SK-N-SH (cell line): ENCODE data around the gene PRKN. TPM values are rescaled to one million over a fixed set of nuclear protein-coding genes. Genes with fewer than 3 reads are reported as not detected.

Experiments
- CTCF ChIA-PET: fragments of 300-600, 350-600 bp; formaldehyde crosslinking; extraction: SDS; loops from one replicate; lab custom pipeline; 2021; lab: Yijun Ruan, JAX
- POLR2A ChIA-PET: fragments of 350-600 bp; sonication (Branson Sonifier 250); formaldehyde crosslinking; extraction: SDS; loops from one replicate; lab custom pipeline; 2020; ENCODE audit warnings: antibody characterized with exemption, inconsistent platforms; lab: Yijun Ruan, JAX
- DNase-seq: peaks from one replicate; pipeline ENCODE4 v3.0.0; 2012
- H2AFZ ChIP-seq: fragments of 200-600 bp; sonication (generic); 2 replicates; pipeline ENCODE4 v1.8.1; 2016; ENCODE audit warnings: antibody characterized with exemption, mild to moderate bottlenecking, low read depth
- H3F3A ChIP-seq: fragments of 200-600 bp; sonication (generic); replicated peaks from 2 replicates; pipeline ENCODE3; 2016; ENCODE audit warnings: antibody characterized with exemption, mild to moderate bottlenecking; ENCODE audit not compliant: insufficient read depth
- H3K27ac ChIP-seq, 2 experiments: fragments of 200-500 bp in 1 of 2; fragments of 200-600 bp in 1 of 2; sonication (Bioruptor generic) in 1 of 2; sonication (generic), shearing (Covaris generic) in 1 of 2; 2 replicates each; pipeline versions ENCODE4 v1.5.1 to v1.6.1; 2014 to 2016; ENCODE audit warnings: low read depth in 2 of 2, inconsistent platforms in 1 of 2, low read length in 1 of 2, mild to moderate bottlenecking in 1 of 2, mixed read lengths in 1 of 2
- H3K27me3 ChIP-seq: fragments of 200-600 bp; sonication (generic), shearing (Covaris generic); 2 replicates; pipeline ENCODE4 v1.6.1; 2016; ENCODE audit warnings: mixed run types; ENCODE audit not compliant: insufficient read depth
- H3K36me3 ChIP-seq, 2 experiments: fragments of 200-500 bp in 1 of 2; fragments of 200-600 bp in 1 of 2; sonication (Bioruptor generic) in 1 of 2; sonication (generic) in 1 of 2; replicated peaks in 1 of 2; 2 replicates each; pipeline versions ENCODE3 to v1.5.1; 2014 to 2016; ENCODE audit warnings: low read length in 1 of 2, mild to moderate bottlenecking in 1 of 2; ENCODE audit not compliant: insufficient read depth in 2 of 2, control insufficient read depth in 1 of 2
- H3K4me1 ChIP-seq, 2 experiments: fragments of 200-500 bp in 1 of 2; fragments of 200-600 bp in 1 of 2; sonication (Bioruptor generic) in 1 of 2; sonication (generic), shearing (Covaris generic) in 1 of 2; 2 replicates each; pipeline versions ENCODE4 v1.5.1 to v1.6.1; 2014 to 2016; ENCODE audit warnings: low read depth in 1 of 2, low read length in 1 of 2, mixed run types in 1 of 2; ENCODE audit not compliant: insufficient read depth in 2 of 2, control insufficient read depth in 1 of 2
- H3K4me2 ChIP-seq: fragments of 200-600 bp; sonication (generic), shearing (Covaris generic); 2 replicates; pipeline ENCODE4 v1.6.1; 2017; ENCODE audit warnings: mixed run types
- H3K4me3 ChIP-seq, 2 experiments: fragments of 200-500 bp in 1 of 2; fragments of 200-600 bp in 1 of 2; sonication (Bioruptor generic) in 1 of 2; sonication (generic), shearing (Covaris generic) in 1 of 2; 2 replicates each; pipeline versions ENCODE4 v1.5.1 to v1.8.1; 2014 to 2016; ENCODE audit warnings: low read depth in 2 of 2, inconsistent platforms in 1 of 2, low read length in 1 of 2, mild to moderate bottlenecking in 1 of 2, mixed read lengths in 1 of 2, moderate library complexity in 1 of 2
- H3K79me2 ChIP-seq: fragments of 200-600 bp; sonication (generic); 2 replicates; pipeline ENCODE4 v1.8.1; 2017; ENCODE audit warnings: mild to moderate bottlenecking; ENCODE audit not compliant: insufficient read depth
- H3K9ac ChIP-seq: fragments of 200-600 bp; sonication (generic); 2 replicates; pipeline ENCODE4 v1.6.1; 2017; ENCODE audit warnings: mixed run types
- H3K9me2 ChIP-seq: fragments of 200-600 bp; sonication (generic); 2 replicates; pipeline ENCODE4 v1.6.1; 2017; ENCODE audit warnings: mixed run types
- H3K9me3 ChIP-seq: fragments of 200-600 bp; sonication (generic); 2 replicates; pipeline ENCODE4 v1.6.1; 2017; ENCODE audit warnings: mixed run types, mild to moderate bottlenecking, moderate library complexity
- H4K20me1 ChIP-seq: fragments of 200-600 bp; sonication (generic); 2 replicates; pipeline ENCODE4 v1.6.1; 2017; ENCODE audit warnings: mild to moderate bottlenecking, mixed run types; ENCODE audit not compliant: insufficient read depth
- CTCF ChIP-seq: fragments of 200-600 bp; sonication (generic); IDR thresholded peaks from 2 replicates; pipeline ENCODE4 v1.6.1; 2017; ENCODE audit warnings: antibody characterized with exemption, mild to moderate bottlenecking, moderate library complexity
- GATA2 ChIP-seq: sonication (generic); formaldehyde crosslinking; IDR thresholded peaks from 2 replicates; pipeline ENCODE4 v1.5.0; 2020; ENCODE audit warnings: mild to moderate bottlenecking, missing genetic modification reagents
- JUND ChIP-seq: IDR thresholded peaks from 2 replicates; pipeline ENCODE4 v1.4.0; 2012
- MEF2A ChIP-seq: IDR thresholded peaks from 2 replicates; pipeline ENCODE4 v1.4.0; 2012; ENCODE audit warnings: low read depth, borderline replicate concordance
- NRF1 ChIP-seq: IDR thresholded peaks from 2 replicates; pipeline ENCODE4 v1.6.1; 2012; ENCODE audit warnings: low read depth, mild to moderate bottlenecking, low read length
- RAD21 ChIP-seq: IDR thresholded peaks from 2 replicates; pipeline ENCODE4 v1.6.1; 2012; ENCODE audit warnings: mild to moderate bottlenecking, low read length
- RCOR1 ChIP-seq: fragments of 150-350 bp; IDR thresholded peaks from 2 replicates; pipeline ENCODE4 v1.6.1; 2017; ENCODE audit warnings: antibody characterized with exemption, low read length
- RFX5 ChIP-seq: IDR thresholded peaks from 2 replicates; pipeline ENCODE4 v1.6.1; 2012; ENCODE audit warnings: mild to moderate bottlenecking, improper control_type of control experiment, low read length
- TCF12 ChIP-seq: IDR thresholded peaks from 2 replicates; pipeline ENCODE4 v1.4.0; 2012
- TEAD4 ChIP-seq: IDR thresholded peaks from 2 replicates; pipeline ENCODE4 v1.4.0; 2012; ENCODE audit warnings: mild to moderate bottlenecking, borderline replicate concordance; ENCODE audit not compliant: insufficient read depth
- USF2 ChIP-seq: fragments of 150-350 bp; IDR thresholded peaks from 2 replicates; pipeline ENCODE4 v1.6.1; 2017; ENCODE audit warnings: antibody characterized with exemption, low read length, low read depth, borderline replicate concordance
- WGBS: methylation state at CpG from one replicate; pipeline ENCODE4 v1.1.6; 2017; ENCODE audit warnings: low lambda C conversion rate; 5-methylcytosine and 5-hydroxymethylcytosine counted together
- polyA plus RNA-seq, 3 experiments: library from polyadenylated mRNA; depleted of rRNA; stranded (reverse); fragments of >200 nt; gene quantifications; 2 replicates each; pipeline ENCODE4 v1.2.3, GENCODE V29; 2012

Gene PRKN
- polyA plus RNA-seq, 1 of the 3 experiments (the other 2 are of a cell fraction): 0.76 TPM

- no peak for TF ChIP-seq USF2
Measured at GRCh38 chr6:161354276-161354840, 1373.2 kb downstream of the PRKN start (continued).

DNA sequence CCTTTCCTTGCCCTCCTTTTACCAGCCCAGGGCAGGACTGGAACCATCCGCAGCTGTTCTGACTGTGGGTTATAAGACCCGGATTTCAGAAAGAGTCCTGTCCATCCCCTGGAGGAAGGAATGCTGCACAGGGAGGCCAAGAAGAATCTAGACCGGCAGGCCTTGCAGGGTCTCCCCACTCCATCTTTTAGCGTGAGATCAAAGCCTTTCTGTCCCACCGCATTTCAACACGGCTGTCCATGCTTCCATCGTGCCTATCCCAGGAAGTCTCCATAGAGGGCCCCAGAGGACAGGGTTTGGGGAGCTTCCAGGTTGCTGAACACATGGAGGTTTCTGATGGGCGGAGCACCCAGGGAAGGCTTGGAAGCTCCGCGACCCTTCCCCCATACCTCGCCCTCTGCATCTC, 1374.4 kb downstream of the PRKN start:
- CTCF ChIA-PET: interaction anchor here (0.8 to 4.6 kb wide), 6 partner anchors 12 to 423 kb away, joined by 3 to 28 read pairs (median 4); partner anchors contain the start of gene AGPAT4

DNA sequence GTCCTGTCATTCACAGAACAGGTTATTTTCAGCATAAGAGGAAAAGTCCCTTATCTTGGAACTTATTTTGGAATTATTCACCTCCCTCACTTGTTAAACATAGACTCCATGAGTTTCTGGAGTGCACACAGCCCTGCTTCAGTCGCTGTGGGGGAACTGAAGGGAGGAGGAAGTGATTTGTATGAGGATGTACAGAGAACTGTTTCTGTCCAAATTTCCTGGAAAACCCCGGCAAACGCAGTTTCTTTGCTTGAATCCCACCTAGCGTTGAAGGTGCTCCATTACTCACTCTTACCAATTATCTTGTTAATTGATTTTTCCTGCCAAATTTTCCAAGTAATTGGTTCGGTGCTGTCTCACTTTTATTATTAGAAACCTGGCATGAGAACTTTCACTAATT, 1375.7 kb downstream of the PRKN start:
- Histone ChIP-seq H3K9ac (no peak overlapping the region), H3K4me2 (no peak overlapping the region), H3K27ac (no peak overlapping the region), H3K4me1 (no peaks in the 10 kb centered on the region), H4K20me1 (no peaks in the 10 kb centered on the region), H2AFZ (no peak overlapping the region), H3K9me2 (no peaks in the 10 kb centered on the region), H3K27me3 (no peaks in the 10 kb centered on the region), H3F3A (no peaks in the 10 kb centered on the region), H3K4me3 (no peak overlapping the region), H3K79me2 (no peaks in the 10 kb centered on the region), H3K9me3 (no peaks in the 10 kb centered on the region), H3K36me3 (no peaks in the 10 kb centered on the region)
- ChIA-PET CTCF (no interaction called here), POLR2A (no interaction called here)
- no peak for DNase-seq
- no peak for TF ChIP-seq TEAD4
- no peak for TF ChIP-seq MEF2A
- TF ChIP-seq RAD21: no peak
- no peak for TF ChIP-seq GATA2 (CRISPR knock-in tag)
- no peak for TF ChIP-seq CTCF
- no peak for TF ChIP-seq JUND
- no peak for TF ChIP-seq RCOR1
- no peak for TF ChIP-seq NRF1
- no peak for TF ChIP-seq TCF12
- 72% methylated on average over 5 of the region's 5 CpGs for WGBS

More for the DNA sequence above, 1374.4 kb downstream of the PRKN start:
- H3K4me2 ChIP-seq: no peak overlapping the region
- no peaks in the 10 kb centered on the region for H3K79me2 ChIP-seq
- no peaks in the 10 kb centered on the region for H3K4me1 ChIP-seq
- H2AFZ ChIP-seq: no peak overlapping the region
- POLR2A ChIA-PET: no interaction called here
- DNase-seq: peak; percentile 52
- H3K9me3 ChIP-seq: no peaks in the 10 kb centered on the region
- TF ChIP-seq RAD21 (peak; percentile 47), RFX5 (no peak), CTCF (peak; percentile 23; the same call in 1 of the 2 replicates)
- no peaks in the 10 kb centered on the region for H3F3A ChIP-seq
- H3K9me2 ChIP-seq: no peaks in the 10 kb centered on the region
- no peaks in the 10 kb centered on the region for H4K20me1 ChIP-seq
- H3K27me3 ChIP-seq: no peaks in the 10 kb centered on the region
- H3K27ac ChIP-seq: no peak overlapping the region
- 82% methylated on average over 9 of the region's 11 CpGs for WGBS
- no peak overlapping the region for H3K4me3 ChIP-seq
- no peaks in the 10 kb centered on the region for H3K36me3 ChIP-seq
- no peak overlapping the region for H3K9ac ChIP-seq
